ENCODE results near the gene FAM221B. TPM values are rescaled to one million over a fixed set of nuclear protein-coding genes. Genes with fewer than 3 reads are reported as not detected.
A peak's percentile ranks its signal among the peaks of the same experiment; 100 is the strongest.

Gene FAM221B
- total RNA-seq, 4 donors from 2014 or later, result 0.14 TPM; not detected in 3

- intact Hi-C loops (cut with DNase I; ENCODE audit: low total_unique reads), result no loop called here
- DNase-seq, result no peak
- 60 to 76% methylated on average over 2 to 4 of the region's 4 CpGs for WGBS, 2 donors (ENCODE audit: low coverage in 1 of 2)
- Histone ChIP-seq H3K9me3 (no peaks in the 10 kb centered on the region), H3K27me3 (no peaks in the 10 kb centered on the region), H3K36me3 (no peaks in the 10 kb centered on the region), H3K4me3 (no peak overlapping the region), H3K27ac (peak overlapping the region; percentile 20 to 69 (median 50)), H3K4me1 (peaks cover 11 to 32% (median 19%) of the 10 kb centered on the region in 4 donors)
- in situ Hi-C loops (cut with MboI; ENCODE audit: low pct_ligation_motif_present in 1 of 4, low pct_unique_long_range_greater_than_20kb in 1 of 4, low sequenced_read_pairs in 3 of 4), result no loop called here
- TF ChIP-seq POLR2A (IDR thresholded peaks at IDR 0.05), result no peak
- no peak for TF ChIP-seq EP300 (IDR thresholded peaks at IDR 0.05; ENCODE audit: low read depth)
- no peak for TF ChIP-seq CTCF (IDR thresholded peaks at IDR 0.05)
- no peak for TF ChIP-seq POLR2AphosphoS5 (IDR thresholded peaks at IDR 0.05)
Measured at GRCh38 chr9:35847792-35848572, 19.4 kb upstream of the FAM221B start.

GRCh38 chr9:35845824-35846771 is 17.6 kb upstream of the FAM221B start:
- peak overlapping the region; percentile 15 to 69 (median 56) for H3K27ac ChIP-seq
- intact Hi-C loops (cut with DNase I; ENCODE audit: low total_unique reads) (no loop called here), in situ Hi-C loops (cut with MboI; ENCODE audit: low pct_ligation_motif_present in 1 of 4, low pct_unique_long_range_greater_than_20kb in 1 of 4, low sequenced_read_pairs in 3 of 4) (no loop called here)
- H3K36me3 ChIP-seq, result no peaks in the 10 kb centered on the region
- peaks cover 11 to 32% (median 19%) of the 10 kb centered on the region in 4 donors for H3K4me1 ChIP-seq
- no peaks in the 10 kb centered on the region for H3K9me3 ChIP-seq
- DNase-seq, result no peak
- whole genome bisulfite sequencing, 2 donors (ENCODE audit: low coverage in 1 of 2), result 62 to 84% methylated on average over 8 to 31 of the region's 53 CpGs
- no peak for TF ChIP-seq POLR2A (IDR thresholded peaks at IDR 0.05)
- no peak for TF ChIP-seq EP300 (IDR thresholded peaks at IDR 0.05; ENCODE audit: low read depth)
- TF ChIP-seq CTCF (IDR thresholded peaks at IDR 0.05), result no peak
- TF ChIP-seq POLR2AphosphoS5 (IDR thresholded peaks at IDR 0.05), result no peak
- H3K4me3 ChIP-seq, result no peak overlapping the region
- H3K27me3 ChIP-seq, result no peaks in the 10 kb centered on the region

GRCh38 chr9:35844628-35845270 is 16.2 kb upstream of the FAM221B start:
- 29 to 39% methylated on average over 6 to 7 of the region's 7 CpGs for WGBS, 2 donors (ENCODE audit: low coverage in 1 of 2)
- no peaks in the 10 kb centered on the region for H3K9me3 ChIP-seq
- no peaks in the 10 kb centered on the region for H3K27me3 ChIP-seq
- DNase-seq, result peak; percentile 54
- intact Hi-C loops (cut with DNase I; ENCODE audit: low total_unique reads), result no loop called here
- in situ Hi-C loops (cut with MboI; ENCODE audit: low pct_ligation_motif_present in 1 of 4, low pct_unique_long_range_greater_than_20kb in 1 of 4, low sequenced_read_pairs in 3 of 4), result no loop called here
- TF ChIP-seq POLR2AphosphoS5 (IDR thresholded peaks at IDR 0.05), result peak in 1 of 3 donors; percentile 26
- TF ChIP-seq EP300 (IDR thresholded peaks at IDR 0.05; ENCODE audit: low read depth), result no peak
- H3K36me3 ChIP-seq, result no peaks in the 10 kb centered on the region
- H3K4me3 ChIP-seq, result no peak overlapping the region
- H3K4me1 ChIP-seq, result peaks cover 11 to 32% (median 19%) of the 10 kb centered on the region in 4 donors
- H3K27ac ChIP-seq, result peak overlapping the region; percentile 15 to 69 (median 56)

- DNase-seq, result no peak
- WGBS, 2 donors (ENCODE audit: low coverage in 1 of 2), result 65 to 83% methylated on average over 2 to 3 of the region's 3 CpGs
- H3K9me3 ChIP-seq, result no peaks in the 10 kb centered on the region
- peaks cover 11 to 28% (median 18%) of the 10 kb centered on the region in 4 donors for H3K4me1 ChIP-seq
- TF ChIP-seq CTCF (IDR thresholded peaks at IDR 0.05) (no peak), POLR2AphosphoS5 (IDR thresholded peaks at IDR 0.05) (no peak), EP300 (IDR thresholded peaks at IDR 0.05; ENCODE audit: low read depth) (no peak), POLR2A (IDR thresholded peaks at IDR 0.05) (no peak)
- H3K36me3 ChIP-seq, result no peaks in the 10 kb centered on the region
- in situ Hi-C loops (cut with MboI; ENCODE audit: low pct_ligation_motif_present in 1 of 4, low pct_unique_long_range_greater_than_20kb in 1 of 4, low sequenced_read_pairs in 3 of 4) (no loop called here), intact Hi-C loops (cut with DNase I; ENCODE audit: low total_unique reads) (no loop called here)
- H3K27me3 ChIP-seq, result no peaks in the 10 kb centered on the region
- H3K4me3 ChIP-seq, result no peak overlapping the region
- no peak overlapping the region for H3K27ac ChIP-seq
Measured at GRCh38 chr9:35842795-35843194, 14.3 kb upstream of the FAM221B start.

Data from transverse colon (tissue), 4 donors.